GM21717 (cell line): ENCODE data around the gene CHD6.

ENCODE experiments used
- ATAC-seq: cut with Tn5 transposase; IDR thresholded peaks from one replicate; pipeline ENCODE4 v1.9.1; 2021; ENCODE audit warnings: mild to moderate bottlenecking, moderate library complexity; ENCODE audit not compliant: unreplicated experiment

The CHD6 gene

GRCh38 chr20:41359541-41360011 is 258.6 kb downstream of the CHD6 start:
- ATAC-seq = no peak

- ATAC-seq = no peak
Observed at GRCh38 chr20:41358717-41359116, 259.5 kb downstream of the CHD6 start.

- no peak for ATAC-seq
Observed at GRCh38 chr20:41358230-41358629, 259.9 kb downstream of the CHD6 start.

GRCh38 chr20:41357424-41358163 is 260.6 kb downstream of the CHD6 start:
- no peak for ATAC-seq

GRCh38 chr20:41356951-41357350 is 261.2 kb downstream of the CHD6 start:
- ATAC-seq = no peak

- no peak for ATAC-seq
Observed at GRCh38 chr20:41355598-41356203, 262.5 kb downstream of the CHD6 start.

- no peak for ATAC-seq
Observed at GRCh38 chr20:41355192-41355591, 263.0 kb downstream of the CHD6 start.

GRCh38 chr20:41353530-41353929 is 264.6 kb downstream of the CHD6 start:
- no peak for ATAC-seq

GRCh38 chr20:41352666-41353065 is 265.5 kb downstream of the CHD6 start:
- ATAC-seq = no peak

GRCh38 chr20:41352106-41352505 is 266.1 kb downstream of the CHD6 start:
- ATAC-seq = no peak
